Chondrocyte (in vitro differentiated cells): ENCODE results near the gene SORBS1. TPM values are rescaled to one million over a fixed set of nuclear protein-coding genes. Genes with fewer than 3 reads are reported as not detected.

Experiments
- DNase-seq: peaks from one replicate; pipeline ENCODE4 v3.0.0; 2021; ENCODE audit warnings: mixed read lengths, low spot score
- H3K27ac Mint-ChIP-seq: one replicate; pipeline ENCODE4 v1.8.0; 2021; ENCODE audit warnings: mild to moderate bottlenecking, moderate library complexity, mixed read lengths; ENCODE audit not compliant: unreplicated experiment
- H3K27me3 Mint-ChIP-seq: 2 replicates; pipeline ENCODE4 v1.8.0; 2021; ENCODE audit warnings: low read depth, mixed read lengths
- H3K36me3 Mint-ChIP-seq: 2 replicates; pipeline ENCODE4 v1.8.0; 2021; ENCODE audit warnings: low read depth, mixed read lengths
- H3K4me1 Mint-ChIP-seq: 2 replicates; pipeline ENCODE4 v1.8.0; 2021; ENCODE audit warnings: low read depth, mild to moderate bottlenecking, mixed read lengths
- H3K4me3 Mint-ChIP-seq: one replicate; pipeline ENCODE4 v1.8.0; 2021; ENCODE audit warnings: mild to moderate bottlenecking, moderate library complexity, mixed read lengths; ENCODE audit not compliant: unreplicated experiment
- H3K9me3 Mint-ChIP-seq: 2 replicates; pipeline ENCODE4 v1.8.0; 2021; ENCODE audit warnings: low read depth, mixed read lengths
- total RNA-seq: library from RNA; stranded (reverse); gene quantifications from 3 replicates; pipeline ENCODE4 v1.2.1, GENCODE V29; 2021
- TF ChIP-seq, protein P1 (sequence below): fragments of 200-600 bp; sonication (generic); IDR thresholded peaks from 2 replicates; pipeline ENCODE4 v1.5.0; 2021; ENCODE audit warnings: antibody characterized with exemption, mild to moderate bottlenecking, moderate library complexity

Gene SORBS1
- total RNA-seq, 1 donor from 2014 or later: 5.0 TPM

DNA sequence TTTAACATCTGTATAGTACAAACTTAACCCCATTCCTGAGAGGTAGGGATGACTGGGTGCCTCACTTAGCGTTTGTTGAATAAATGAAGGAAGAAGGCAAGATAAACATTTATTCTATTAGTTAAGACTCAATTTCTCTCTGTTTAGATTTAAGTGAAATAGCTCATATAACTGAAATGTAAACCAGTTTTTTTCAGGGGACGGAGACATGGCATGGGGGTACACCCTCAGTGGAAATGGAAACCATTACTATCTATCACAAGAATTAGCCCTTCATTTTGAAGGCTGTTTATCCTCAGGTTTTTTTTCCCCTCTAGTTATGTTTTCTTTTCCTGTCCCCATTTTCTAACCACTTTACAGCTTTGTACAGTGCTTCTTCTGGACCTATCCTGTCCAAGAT lies 234.8 kb downstream of the SORBS1 start:
- H3K27ac Mint-ChIP-seq: no peak overlapping the region
- H3K4me1 Mint-ChIP-seq: no peaks in the 10 kb centered on the region
- no peak overlapping the region for H3K4me3 Mint-ChIP-seq
- DNase-seq: no peak
- TF ChIP-seq, protein P1, sequence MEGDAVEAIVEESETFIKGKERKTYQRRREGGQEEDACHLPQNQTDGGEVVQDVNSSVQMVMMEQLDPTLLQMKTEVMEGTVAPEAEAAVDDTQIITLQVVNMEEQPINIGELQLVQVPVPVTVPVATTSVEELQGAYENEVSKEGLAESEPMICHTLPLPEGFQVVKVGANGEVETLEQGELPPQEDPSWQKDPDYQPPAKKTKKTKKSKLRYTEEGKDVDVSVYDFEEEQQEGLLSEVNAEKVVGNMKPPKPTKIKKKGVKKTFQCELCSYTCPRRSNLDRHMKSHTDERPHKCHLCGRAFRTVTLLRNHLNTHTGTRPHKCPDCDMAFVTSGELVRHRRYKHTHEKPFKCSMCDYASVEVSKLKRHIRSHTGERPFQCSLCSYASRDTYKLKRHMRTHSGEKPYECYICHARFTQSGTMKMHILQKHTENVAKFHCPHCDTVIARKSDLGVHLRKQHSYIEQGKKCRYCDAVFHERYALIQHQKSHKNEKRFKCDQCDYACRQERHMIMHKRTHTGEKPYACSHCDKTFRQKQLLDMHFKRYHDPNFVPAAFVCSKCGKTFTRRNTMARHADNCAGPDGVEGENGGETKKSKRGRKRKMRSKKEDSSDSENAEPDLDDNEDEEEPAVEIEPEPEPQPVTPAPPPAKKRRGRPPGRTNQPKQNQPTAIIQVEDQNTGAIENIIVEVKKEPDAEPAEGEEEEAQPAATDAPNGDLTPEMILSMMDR: no peak
- no peaks in the 10 kb centered on the region for H3K36me3 Mint-ChIP-seq
- H3K27me3 Mint-ChIP-seq: peaks cover 2% of the 10 kb centered on the region
- H3K9me3 Mint-ChIP-seq: no peaks in the 10 kb centered on the region

DNA sequence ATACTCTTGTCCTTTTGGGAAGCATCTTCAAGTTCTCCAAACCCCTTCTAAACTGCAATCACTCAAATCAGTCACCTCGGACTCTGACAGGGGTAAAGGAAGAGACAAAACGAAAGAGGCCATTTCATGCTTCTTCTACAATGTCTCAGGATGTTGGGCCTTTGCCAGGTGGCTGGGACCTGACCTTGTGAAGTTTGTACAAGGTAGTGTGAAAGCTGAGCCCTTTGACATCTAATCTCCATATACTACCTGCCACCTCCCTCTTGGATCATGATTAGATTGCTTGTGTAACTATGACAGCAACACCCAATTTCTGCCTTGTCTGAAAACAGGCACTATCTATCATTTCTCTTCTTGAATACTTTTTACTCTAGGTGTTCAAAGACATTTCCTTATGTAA lies 235.3 kb downstream of the SORBS1 start:
- H3K27me3 Mint-ChIP-seq: peaks cover 2% of the 10 kb centered on the region
- H3K4me3 Mint-ChIP-seq: no peak overlapping the region
- H3K27ac Mint-ChIP-seq: no peak overlapping the region
- TF ChIP-seq, protein P1: no peak
- no peaks in the 10 kb centered on the region for H3K36me3 Mint-ChIP-seq
- DNase-seq: no peak
- no peaks in the 10 kb centered on the region for H3K9me3 Mint-ChIP-seq
- no peaks in the 10 kb centered on the region for H3K4me1 Mint-ChIP-seq

DNA sequence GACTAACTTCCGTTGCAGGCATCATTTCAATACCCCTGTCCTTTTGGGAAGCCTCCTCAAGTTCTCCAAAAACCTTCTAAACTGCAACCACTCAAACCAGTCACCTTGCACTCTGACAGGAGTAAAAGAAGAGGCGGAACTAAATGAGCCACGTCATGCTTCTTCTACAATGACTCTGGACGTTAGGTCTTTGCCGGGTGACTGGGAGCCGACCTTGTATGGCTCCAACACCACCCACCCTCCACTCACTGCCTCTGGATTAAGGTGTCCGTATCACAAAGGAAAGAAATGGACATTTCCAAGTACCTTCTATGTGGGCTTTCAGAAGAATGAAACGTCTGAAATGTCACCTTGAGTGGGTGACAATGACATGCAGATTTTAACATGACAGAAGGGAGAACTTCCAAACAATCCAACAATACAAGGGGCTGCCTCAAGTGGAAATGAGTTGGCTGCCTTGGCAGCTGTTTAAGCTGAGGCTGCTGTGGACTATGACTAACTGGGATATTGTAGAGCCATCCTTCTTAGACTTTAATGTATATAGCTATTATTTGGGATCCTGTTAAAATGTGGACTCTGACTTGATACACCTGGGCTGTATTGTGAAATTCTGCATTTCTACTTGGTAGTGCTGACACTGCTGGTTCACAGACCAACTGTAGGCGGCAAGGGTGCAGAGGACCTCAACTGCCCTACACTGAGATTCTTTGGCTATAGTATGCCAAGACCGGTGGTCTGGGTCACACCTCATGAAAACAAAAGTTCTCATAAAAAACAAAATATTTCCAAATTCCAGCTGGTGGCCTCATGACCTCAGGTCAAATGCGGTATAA lies 236.5 kb downstream of the SORBS1 start:
- Mint-ChIP-seq H3K4me3 (no peak overlapping the region), H3K4me1 (no peaks in the 10 kb centered on the region), H3K36me3 (peaks cover 2% of the 10 kb centered on the region), H3K27ac (no peak overlapping the region), H3K27me3 (peaks cover 2% of the 10 kb centered on the region), H3K9me3 (no peaks in the 10 kb centered on the region)
- TF ChIP-seq, protein P1: no peak
- DNase-seq: no peak

- H3K4me1 Mint-ChIP-seq: no peaks in the 10 kb centered on the region
- DNase-seq: no peak
- peaks cover 2% of the 10 kb centered on the region for H3K36me3 Mint-ChIP-seq
- H3K27me3 Mint-ChIP-seq: peaks cover 2% of the 10 kb centered on the region
- no peak overlapping the region for H3K4me3 Mint-ChIP-seq
- TF ChIP-seq, protein P1: no peak
- H3K27ac Mint-ChIP-seq: no peak overlapping the region
- no peaks in the 10 kb centered on the region for H3K9me3 Mint-ChIP-seq
Measured at GRCh38 chr10:95321554-95322301, 239.4 kb downstream of the SORBS1 start.

DNA sequence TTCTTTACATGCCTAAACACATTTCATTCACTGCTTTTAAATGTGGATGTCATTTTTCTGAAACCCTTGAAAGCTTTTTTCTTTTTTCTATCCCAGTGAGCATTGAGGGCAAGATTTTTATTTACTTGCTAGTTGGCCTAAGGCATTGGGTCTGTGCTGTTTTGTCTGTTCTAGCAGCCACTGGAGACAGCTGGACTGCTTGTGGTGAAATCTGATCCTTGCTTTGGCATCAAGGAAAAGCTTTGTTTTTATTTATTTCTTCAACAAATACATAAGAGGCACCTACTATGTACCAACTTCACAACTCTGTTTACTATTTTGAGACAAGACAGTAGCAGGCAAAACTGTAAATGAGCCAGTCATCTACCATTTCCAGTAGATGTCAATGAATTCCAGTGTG lies 241.9 kb downstream of the SORBS1 start:
- TF ChIP-seq, protein P1: no peak
- H3K4me3 Mint-ChIP-seq: no peak overlapping the region
- peaks cover 2% of the 10 kb centered on the region for H3K36me3 Mint-ChIP-seq
- no peak overlapping the region for H3K27ac Mint-ChIP-seq
- H3K4me1 Mint-ChIP-seq: no peaks in the 10 kb centered on the region
- H3K27me3 Mint-ChIP-seq: peaks cover 2% of the 10 kb centered on the region
- no peak for DNase-seq
- no peaks in the 10 kb centered on the region for H3K9me3 Mint-ChIP-seq
